Measurements from ENCODE around the gene OSBP. TPM values are rescaled to one million over a fixed set of nuclear protein-coding genes. Genes with fewer than 3 reads are reported as not detected.

OSBP gene
- total RNA-seq, 4 donors from 2014 or later: 31.4 to 39.7 (median 38.1) TPM

DNA sequence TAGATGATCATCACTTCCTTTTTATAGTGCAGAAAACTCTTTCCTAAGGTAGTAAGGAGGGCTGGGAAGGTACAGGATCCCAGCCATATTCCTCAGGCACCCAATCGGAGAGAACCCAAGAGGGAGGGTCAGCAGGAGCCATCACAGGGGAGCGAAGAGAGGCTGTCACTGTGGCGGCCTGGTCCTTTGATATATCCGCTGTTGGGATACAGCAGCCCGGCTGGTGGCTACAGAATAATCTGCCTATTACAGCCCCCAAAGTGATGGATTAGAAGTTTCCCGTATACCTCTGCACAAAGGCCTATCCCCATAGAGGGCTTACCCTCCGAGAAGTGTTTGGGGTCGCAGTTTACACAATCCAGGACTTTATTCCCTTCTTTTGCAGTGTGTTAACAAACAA is 55.7 kb downstream of the OSBP start:
- ATAC-seq: no peak

DNA sequence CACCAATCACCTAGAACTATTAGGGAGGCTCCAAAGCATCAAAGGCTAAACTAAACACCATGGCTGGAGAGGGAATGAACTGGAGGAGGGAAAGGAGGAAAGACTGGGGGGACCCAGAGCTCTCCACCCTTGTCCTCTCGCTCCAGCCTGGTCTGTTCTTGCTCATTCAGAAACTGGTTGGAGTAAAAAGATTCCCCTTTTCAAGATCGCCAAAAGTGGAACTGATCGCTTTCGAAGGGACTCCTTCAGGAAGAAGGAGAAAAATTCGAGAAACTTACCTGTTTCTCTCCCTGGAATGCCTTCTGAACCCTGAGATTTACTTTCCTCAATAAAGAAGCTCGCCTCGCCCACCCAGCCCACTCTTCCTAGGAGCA is 57.3 kb downstream of the OSBP start:
- H3K9me3 ChIP-seq: no peaks in the 10 kb centered on the region
- H3K27ac ChIP-seq: peak overlapping the region in 1 of 4 donors; percentile 70
- 68 to 96% methylated on average over 3 to 7 of the region's 7 CpGs for WGBS, 2 donors (ENCODE audit: low coverage in 1 of 2)
- H3K4me3 ChIP-seq: no peak overlapping the region
- no peaks in the 10 kb centered on the region for H3K36me3 ChIP-seq
- H3K27me3 ChIP-seq: no peaks in the 10 kb centered on the region
- H3K4me1 ChIP-seq: peaks cover 0 to 45% (median 5%) of the 10 kb centered on the region in 3 donors
- TF ChIP-seq EP300 (IDR thresholded peaks at IDR 0.05) (no peak), POLR2AphosphoS5 (IDR thresholded peaks at IDR 0.05) (no peak), POLR2A (IDR thresholded peaks at IDR 0.05) (no peak)
- TF ChIP-seq, protein P1, sequence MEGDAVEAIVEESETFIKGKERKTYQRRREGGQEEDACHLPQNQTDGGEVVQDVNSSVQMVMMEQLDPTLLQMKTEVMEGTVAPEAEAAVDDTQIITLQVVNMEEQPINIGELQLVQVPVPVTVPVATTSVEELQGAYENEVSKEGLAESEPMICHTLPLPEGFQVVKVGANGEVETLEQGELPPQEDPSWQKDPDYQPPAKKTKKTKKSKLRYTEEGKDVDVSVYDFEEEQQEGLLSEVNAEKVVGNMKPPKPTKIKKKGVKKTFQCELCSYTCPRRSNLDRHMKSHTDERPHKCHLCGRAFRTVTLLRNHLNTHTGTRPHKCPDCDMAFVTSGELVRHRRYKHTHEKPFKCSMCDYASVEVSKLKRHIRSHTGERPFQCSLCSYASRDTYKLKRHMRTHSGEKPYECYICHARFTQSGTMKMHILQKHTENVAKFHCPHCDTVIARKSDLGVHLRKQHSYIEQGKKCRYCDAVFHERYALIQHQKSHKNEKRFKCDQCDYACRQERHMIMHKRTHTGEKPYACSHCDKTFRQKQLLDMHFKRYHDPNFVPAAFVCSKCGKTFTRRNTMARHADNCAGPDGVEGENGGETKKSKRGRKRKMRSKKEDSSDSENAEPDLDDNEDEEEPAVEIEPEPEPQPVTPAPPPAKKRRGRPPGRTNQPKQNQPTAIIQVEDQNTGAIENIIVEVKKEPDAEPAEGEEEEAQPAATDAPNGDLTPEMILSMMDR (IDR thresholded peaks at IDR 0.05): no peak
- ATAC-seq: no peak

More for the DNA sequence above, 55.7 kb downstream of the OSBP start:
- H3K9me3 ChIP-seq: no peaks in the 10 kb centered on the region
- H3K27ac ChIP-seq: peak overlapping the region in 3 of 4 donors; percentile 90 to 92 (median 91)
- H3K4me3 ChIP-seq: peak overlapping the region; percentile 60 to 68
- TF ChIP-seq, protein P1 (IDR thresholded peaks at IDR 0.05): no peak
- TF ChIP-seq EP300 (IDR thresholded peaks at IDR 0.05) (no peak), POLR2A (IDR thresholded peaks at IDR 0.05) (no peak), POLR2AphosphoS5 (IDR thresholded peaks at IDR 0.05) (no peak)
- 0 to 60% methylated on average over 1 to 5 of the region's 8 CpGs for WGBS, 2 donors (ENCODE audit: low coverage in 1 of 2)
- H3K4me1 ChIP-seq: peaks cover 0 to 45% (median 5%) of the 10 kb centered on the region in 3 donors
- no peaks in the 10 kb centered on the region for H3K27me3 ChIP-seq
- H3K36me3 ChIP-seq: no peaks in the 10 kb centered on the region

DNA sequence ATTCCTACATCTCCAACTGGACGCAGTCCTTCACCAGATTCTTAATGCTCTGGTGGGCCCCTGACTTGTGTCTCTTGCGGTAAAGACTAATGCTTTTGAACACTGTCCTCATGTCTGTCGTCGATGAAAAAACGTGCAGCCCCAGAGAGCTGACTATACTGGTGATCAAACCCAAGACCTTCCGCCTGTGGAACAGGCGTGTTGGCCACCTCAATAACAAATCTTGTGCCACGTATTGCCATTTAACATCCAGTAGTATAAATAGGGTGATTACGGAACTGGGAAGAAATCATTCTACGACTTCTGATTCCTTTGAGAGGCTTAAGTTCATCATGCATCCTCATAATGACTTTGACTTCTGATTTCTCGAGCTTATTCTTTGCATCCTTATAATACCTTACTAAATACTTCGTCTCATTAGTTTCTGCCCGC is 58.6 kb downstream of the OSBP start:
- peak overlapping the region in 3 of 4 donors; percentile 64 to 71 (median 70) for H3K27ac ChIP-seq
- no peak for ATAC-seq
- H3K4me3 ChIP-seq: peak overlapping the region in 1 of 2 donors; percentile 46

DNA sequence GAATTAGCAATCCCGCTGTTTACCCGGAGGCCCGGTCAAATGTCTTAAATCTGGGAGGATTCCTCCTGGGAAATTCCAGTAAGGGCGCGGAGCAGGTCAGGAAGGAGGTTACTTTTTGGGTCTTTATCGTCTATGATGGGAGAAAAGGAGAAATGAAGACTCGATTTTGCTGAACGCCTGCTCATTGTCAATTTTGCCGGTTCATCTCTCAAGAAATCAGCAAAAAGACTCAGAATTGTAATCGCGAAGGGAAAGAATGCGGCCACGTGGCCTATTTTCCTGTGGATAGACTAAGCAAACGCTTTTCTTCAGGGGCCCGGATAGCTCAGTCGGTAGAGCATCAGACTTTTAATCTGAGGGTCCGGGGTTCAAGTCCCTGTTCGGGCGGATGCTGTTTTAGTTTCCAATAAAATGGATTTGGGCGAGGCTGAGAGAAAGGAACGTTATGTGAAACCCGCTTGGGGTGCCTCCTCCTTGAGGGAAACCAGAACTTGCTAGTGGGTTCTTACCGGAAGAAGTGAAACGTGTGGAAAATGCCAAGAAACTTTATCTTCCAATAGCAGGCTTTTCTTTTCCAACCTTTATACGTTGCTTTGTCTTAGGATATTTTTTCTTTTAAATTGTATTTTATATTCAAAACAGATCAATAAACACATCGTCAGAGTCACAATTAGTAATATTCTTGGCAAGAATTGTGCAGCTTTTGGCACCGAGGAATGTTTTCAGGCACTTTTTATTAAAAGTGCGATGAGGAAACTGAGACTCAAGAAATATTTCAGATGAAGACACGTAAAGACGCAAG is 59.3 kb downstream of the OSBP start:
- ATAC-seq: peak; percentile 23
- WGBS, 2 donors (ENCODE audit: low coverage in 1 of 2): 6 to 12% methylated on average over 18 to 23 of the region's 30 CpGs
- Histone ChIP-seq H3K36me3 (no peaks in the 10 kb centered on the region), H3K27ac (peak overlapping the region in 3 of 4 donors; percentile 64 to 71 (median 70)), H3K9me3 (no peaks in the 10 kb centered on the region), H3K27me3 (no peaks in the 10 kb centered on the region), H3K4me3 (peak overlapping the region; percentile 26 to 46), H3K4me1 (peaks cover 0 to 50% (median 3%) of the 10 kb centered on the region in 3 donors)
- TF ChIP-seq EP300 (IDR thresholded peaks at IDR 0.05) (no peak), POLR2A (IDR thresholded peaks at IDR 0.05) (no peak), POLR2AphosphoS5 (IDR thresholded peaks at IDR 0.05) (no peak)
- TF ChIP-seq, protein P1 (IDR thresholded peaks at IDR 0.05): no peak

More for the DNA sequence above, 58.6 kb downstream of the OSBP start:
- Histone ChIP-seq H3K36me3 (no peaks in the 10 kb centered on the region), H3K4me1 (peaks cover 0 to 48% (median 5%) of the 10 kb centered on the region in 3 donors), H3K9me3 (no peaks in the 10 kb centered on the region), H3K27me3 (no peaks in the 10 kb centered on the region)
- WGBS, 2 donors (ENCODE audit: low coverage in 1 of 2): 18 to 22% methylated on average over 4 to 12 of the region's 13 CpGs
- TF ChIP-seq POLR2A (IDR thresholded peaks at IDR 0.05) (no peak), POLR2AphosphoS5 (IDR thresholded peaks at IDR 0.05) (no peak), EP300 (IDR thresholded peaks at IDR 0.05) (no peak)
- TF ChIP-seq, protein P1 (IDR thresholded peaks at IDR 0.05): no peak

All from gastroesophageal sphincter (tissue), 4 donors.